Retinal pigment epithelial cell (primary cell): Measurements from ENCODE around the gene CLASP1.

Experiments used
- DNase-seq: peaks from one replicate; pipeline ENCODE4 v3.0.0-alpha.2; 2010; ENCODE audit warnings: low read depth
- H3K4me3 ChIP-seq: 2 replicates; pipeline ENCODE4 v1.5.1; 2011; ENCODE audit warnings: mild to moderate bottlenecking, low read length, control low read depth, moderate library complexity
- CTCF ChIP-seq: conservative IDR thresholded peaks from 2 replicates; pipeline ENCODE4 v1.5.1; 2011; ENCODE audit warnings: low read depth, low read length, control low read depth, inconsistent platforms

The CLASP1 gene

DNA sequence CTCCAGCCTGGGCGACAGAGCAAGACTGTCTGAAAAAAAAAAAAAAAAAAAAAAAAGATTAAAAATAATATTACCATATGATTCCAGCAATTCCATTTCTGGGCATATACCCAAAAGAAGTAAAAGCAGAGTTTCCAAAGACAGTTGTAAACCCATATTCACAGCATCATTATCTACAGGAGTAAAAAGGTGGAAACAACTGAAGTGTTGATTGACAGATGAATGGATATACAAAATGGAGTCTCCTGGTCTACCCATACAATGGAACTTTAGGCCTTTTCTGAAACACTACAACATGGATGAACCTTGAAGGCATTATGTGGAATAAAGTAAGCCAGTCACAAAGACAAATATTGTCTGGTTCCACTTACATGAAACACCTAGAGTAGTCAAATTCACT lies 112.9 kb downstream of the CLASP1 start:
- TF ChIP-seq CTCF: no peak
- DNase-seq: no peak
- H3K4me3 ChIP-seq: no peak overlapping the region

GRCh38 chr2:121534007-121534406 lies 115.3 kb downstream of the CLASP1 start:
- TF ChIP-seq CTCF: no peak
- no peak overlapping the region for H3K4me3 ChIP-seq
- DNase-seq: no peak

- DNase-seq: no peak
- no peak for TF ChIP-seq CTCF
- no peak overlapping the region for H3K4me3 ChIP-seq
Observed at GRCh38 chr2:121532894-121533293, 116.4 kb downstream of the CLASP1 start.

DNA sequence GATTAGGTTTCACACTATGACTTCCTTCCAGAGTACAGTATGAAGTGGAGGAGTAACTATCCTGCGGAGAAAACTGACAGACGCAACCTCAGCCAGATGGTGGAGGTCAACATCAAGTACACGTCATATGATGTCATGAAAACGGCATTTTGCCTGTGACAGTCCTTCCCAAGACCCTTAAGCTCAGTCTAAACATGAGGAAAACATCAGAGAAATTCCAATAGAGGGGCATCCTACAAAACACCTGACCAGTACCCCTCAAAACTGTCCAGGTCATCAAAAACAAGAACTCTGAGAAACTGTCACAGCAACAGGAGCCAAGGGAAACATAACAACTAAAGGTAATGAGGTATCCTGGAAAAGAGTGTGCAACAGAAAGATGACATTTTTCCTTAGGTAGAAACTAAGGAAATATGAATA lies 116.9 kb downstream of the CLASP1 start:
- H3K4me3 ChIP-seq: no peak overlapping the region
- no peak for DNase-seq
- TF ChIP-seq CTCF: no peak

- DNase-seq: peak; percentile 23
- TF ChIP-seq CTCF: no peak
- H3K4me3 ChIP-seq: peak overlapping the region; percentile 86
Observed at GRCh38 chr2:121530212-121530705, 119.0 kb downstream of the CLASP1 start.

DNA sequence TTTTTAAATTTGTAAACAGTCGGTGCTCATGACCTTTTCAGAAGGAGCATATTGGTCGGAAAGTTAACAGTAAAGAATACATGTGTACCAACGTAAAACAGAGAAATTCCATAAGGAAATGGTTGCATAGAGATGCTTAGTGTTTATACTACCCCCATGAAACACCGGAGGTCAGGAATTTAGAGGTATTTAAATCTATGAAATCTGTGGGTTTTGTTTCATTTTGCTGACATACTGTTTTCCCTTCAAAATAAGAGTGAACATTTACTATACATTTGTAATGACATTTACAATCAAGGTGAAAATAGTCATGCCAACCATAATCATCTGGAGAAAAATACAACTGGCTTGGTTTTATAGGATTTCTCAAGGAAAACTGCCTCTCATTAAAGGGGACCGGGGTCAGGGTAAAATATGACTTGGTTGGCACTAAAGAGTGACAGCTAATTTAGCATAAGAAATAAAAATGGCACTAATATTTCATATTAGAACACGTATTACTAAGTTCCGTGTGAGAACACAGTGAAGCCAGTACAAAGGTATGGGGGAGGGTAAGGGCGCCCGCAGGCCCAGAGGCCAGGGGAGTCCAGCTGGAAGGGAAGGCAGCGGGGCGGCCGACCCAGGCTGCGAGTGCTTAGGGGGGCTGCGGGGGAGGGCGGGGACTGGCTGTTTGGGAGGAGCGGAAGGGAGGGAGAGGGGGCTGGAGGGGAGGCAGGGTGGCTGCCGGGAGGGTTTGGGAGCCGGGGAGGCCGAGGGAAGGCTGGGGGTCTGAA lies 119.6 kb downstream of the CLASP1 start:
- H3K4me3 ChIP-seq: peak overlapping the region; percentile 86
- DNase-seq: no peak
- TF ChIP-seq CTCF: no peak
